GM21360 (cell line): ENCODE measurements around the gene HMGCLL1.

Source experiments
- ATAC-seq: cut with Tn5 transposase; IDR thresholded peaks from one replicate; pipeline ENCODE4 v1.9.1; 2021; ENCODE audit warnings: mild to moderate bottlenecking, moderate library complexity; ENCODE audit not compliant: unreplicated experiment

HMGCLL1 gene

GRCh38 chr6:55536391-55536956 lies 42.5 kb downstream of the HMGCLL1 start:
- no peak for ATAC-seq

DNA sequence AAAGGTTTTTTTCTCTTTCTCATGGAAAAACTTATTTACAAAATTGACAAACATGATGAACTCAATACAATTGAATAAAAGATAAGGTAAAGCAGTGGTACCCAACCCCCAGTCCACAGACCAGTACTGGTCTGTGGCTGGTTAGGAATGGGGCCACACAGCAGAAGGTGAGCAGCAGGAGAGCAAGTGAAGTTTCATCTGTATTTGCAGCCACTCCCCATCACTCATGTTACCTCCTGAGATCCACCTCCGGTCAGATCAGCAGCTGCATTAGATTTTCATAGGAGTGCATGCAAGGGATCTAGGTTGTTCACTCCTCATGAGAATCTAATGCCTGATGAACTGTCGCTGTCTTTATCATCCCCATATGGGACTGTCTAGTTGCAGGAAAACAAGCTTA lies 47.5 kb downstream of the HMGCLL1 start:
- ATAC-seq: no peak

- no peak for ATAC-seq
Observed at GRCh38 chr6:55530931-55531330, 48.1 kb downstream of the HMGCLL1 start.

- no peak for ATAC-seq
Observed at GRCh38 chr6:55528624-55529023, 50.4 kb downstream of the HMGCLL1 start.

DNA sequence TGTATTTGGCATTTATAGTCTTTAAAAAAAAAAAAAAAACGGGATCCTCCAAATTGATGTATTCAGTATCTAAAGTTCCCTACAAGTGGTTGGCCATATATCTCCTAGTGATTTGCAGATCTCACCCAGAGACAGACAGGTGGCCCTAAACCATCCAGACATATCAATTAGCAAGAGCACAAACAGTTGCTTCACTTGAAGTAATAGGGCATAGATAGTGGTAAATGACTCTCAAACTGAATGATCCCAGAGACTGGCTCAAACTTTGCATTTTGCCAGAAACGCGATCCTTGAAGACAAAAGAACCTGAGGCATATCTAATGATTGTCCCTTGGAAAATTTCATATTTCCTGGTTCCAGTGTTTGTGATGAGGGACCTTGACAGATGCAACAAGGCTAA lies 54.6 kb downstream of the HMGCLL1 start:
- ATAC-seq: no peak

DNA sequence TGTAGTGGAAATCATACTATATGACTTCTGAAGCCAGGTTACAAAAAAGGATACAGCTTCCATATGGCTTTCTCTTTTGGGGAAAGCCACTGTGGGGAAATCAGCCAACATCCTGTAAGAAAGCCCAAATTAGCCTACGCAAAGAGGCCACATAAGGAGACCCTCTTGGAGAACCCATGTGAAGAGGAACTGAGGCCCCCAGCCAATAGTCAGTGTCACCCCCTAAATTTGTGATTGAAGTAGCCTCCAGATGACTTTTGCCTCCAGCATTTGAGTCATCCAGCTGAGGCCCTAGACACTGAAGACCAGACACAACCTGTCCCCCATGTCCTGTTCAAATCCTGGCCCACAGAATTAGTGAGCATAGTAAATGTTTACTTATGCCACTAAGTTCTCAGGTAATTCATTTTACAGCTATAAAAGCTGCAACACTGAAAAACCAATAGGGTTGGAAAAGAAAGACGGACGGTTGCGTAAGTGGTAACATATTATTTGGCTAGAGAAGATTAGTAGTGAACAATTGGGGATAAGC lies 60.4 kb downstream of the HMGCLL1 start:
- no peak for ATAC-seq

GRCh38 chr6:55516736-55517135 lies 62.3 kb downstream of the HMGCLL1 start:
- no peak for ATAC-seq

DNA sequence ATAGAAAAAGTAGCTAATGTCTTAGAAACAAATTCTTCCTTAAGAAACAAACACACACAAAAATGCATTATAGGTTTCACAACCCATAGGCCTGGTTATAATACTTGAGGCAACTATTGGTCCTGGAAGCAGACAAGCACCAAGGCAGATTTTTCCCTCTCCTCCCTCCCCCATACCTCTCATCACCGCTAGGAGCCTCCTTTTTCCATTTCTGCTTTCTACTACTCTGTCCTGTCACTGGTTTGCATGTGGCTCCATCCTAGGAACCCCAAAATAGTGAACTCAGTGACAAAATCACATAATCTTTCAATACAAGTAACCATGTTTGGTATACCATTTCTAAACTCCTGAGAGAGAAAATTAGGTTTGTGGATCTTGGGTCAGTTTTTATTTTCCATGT lies 66.1 kb downstream of the HMGCLL1 start:
- no peak for ATAC-seq

- no peak for ATAC-seq
Observed at GRCh38 chr6:55511122-55511800, 67.7 kb downstream of the HMGCLL1 start.

GRCh38 chr6:55499591-55499990 lies 79.4 kb downstream of the HMGCLL1 start:
- no peak for ATAC-seq

DNA sequence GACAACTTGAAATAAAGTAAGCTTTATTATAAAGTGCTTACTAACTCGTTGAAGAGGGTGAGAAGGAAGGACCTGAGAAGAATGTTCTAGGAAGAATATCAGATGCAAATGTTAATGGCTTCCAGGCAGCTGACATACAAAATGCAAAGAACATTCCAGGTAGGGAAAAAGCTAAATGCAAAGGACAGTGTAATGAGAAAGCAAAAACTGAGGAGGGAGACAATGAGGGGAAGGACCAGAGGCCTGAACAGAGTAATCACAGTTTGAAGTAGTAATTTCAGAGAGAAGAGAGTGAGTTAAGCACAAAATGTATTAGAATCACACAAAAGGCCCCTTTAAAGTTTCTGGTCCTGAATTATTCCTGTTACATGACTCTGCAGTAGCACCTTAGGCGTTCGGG lies 81.3 kb downstream of the HMGCLL1 start:
- no peak for ATAC-seq

GRCh38 chr6:55496201-55496600 lies 82.8 kb downstream of the HMGCLL1 start:
- ATAC-seq: no peak

- ATAC-seq: no peak
Observed at GRCh38 chr6:55495277-55495676, 83.7 kb downstream of the HMGCLL1 start.

DNA sequence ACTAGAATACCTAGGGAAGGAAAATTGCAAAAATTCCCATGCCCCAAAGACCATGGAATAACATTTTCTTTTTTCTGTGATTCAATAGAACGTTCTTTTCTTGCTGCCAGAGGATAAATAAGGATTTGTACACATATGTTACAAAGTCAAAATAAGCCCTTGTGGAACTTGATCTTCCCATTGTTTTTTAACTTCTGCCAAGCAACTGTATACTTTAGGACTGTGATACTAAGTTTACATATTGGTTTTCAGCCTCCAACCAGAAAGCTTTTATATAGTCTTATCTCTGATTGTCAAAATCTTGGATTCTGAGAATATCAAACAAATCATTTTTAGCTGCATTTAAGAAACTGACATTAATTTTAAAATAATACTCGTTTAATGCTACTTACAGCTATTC lies 84.6 kb downstream of the HMGCLL1 start:
- no peak for ATAC-seq

- ATAC-seq: no peak
Observed at GRCh38 chr6:55492259-55492658, 86.7 kb downstream of the HMGCLL1 start.

DNA sequence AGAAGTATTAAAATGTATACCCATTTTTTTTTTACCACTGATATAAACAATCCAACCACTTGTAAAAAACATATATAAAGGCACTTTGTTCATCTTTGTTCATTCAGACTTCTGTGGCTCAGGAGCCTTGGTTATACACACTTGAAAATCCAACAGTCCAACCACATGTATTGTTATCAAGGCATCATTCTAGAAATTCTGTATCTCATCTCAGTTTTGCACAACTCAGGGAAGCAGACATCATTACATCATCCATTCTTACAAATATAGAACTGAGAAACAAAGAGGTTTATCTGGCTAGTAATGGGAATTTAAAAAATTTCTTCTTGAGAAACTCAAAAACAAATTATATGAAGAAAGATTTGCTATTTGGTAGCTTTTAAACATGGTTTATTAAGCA lies 88.1 kb downstream of the HMGCLL1 start:
- no peak for ATAC-seq

DNA sequence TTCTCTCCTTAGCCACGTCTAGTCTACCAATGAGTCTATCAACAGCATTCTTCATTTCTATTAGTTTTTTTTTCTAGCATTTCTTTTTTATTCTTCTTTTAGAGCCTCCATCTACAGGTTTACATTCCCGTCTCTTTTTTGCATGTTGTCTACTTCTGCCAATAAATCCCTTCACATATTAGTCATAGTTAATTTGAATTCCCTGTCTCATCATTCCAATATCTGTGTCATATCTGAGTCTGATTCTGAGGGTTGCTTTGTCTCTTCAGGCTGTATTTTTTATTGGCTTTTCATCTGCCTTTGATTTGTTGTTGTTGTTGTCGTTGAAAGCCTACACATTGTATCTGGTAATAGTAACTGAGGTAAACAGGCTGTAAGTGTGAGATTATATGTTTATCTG lies 104.6 kb downstream of the HMGCLL1 start:
- ATAC-seq: no peak

- no peak for ATAC-seq
Observed at GRCh38 chr6:55473722-55474121, 105.3 kb downstream of the HMGCLL1 start.

GRCh38 chr6:55469951-55470366 lies 109.0 kb downstream of the HMGCLL1 start:
- ATAC-seq: no peak

GRCh38 chr6:55456016-55456415 lies 123.0 kb downstream of the HMGCLL1 start:
- no peak for ATAC-seq

DNA sequence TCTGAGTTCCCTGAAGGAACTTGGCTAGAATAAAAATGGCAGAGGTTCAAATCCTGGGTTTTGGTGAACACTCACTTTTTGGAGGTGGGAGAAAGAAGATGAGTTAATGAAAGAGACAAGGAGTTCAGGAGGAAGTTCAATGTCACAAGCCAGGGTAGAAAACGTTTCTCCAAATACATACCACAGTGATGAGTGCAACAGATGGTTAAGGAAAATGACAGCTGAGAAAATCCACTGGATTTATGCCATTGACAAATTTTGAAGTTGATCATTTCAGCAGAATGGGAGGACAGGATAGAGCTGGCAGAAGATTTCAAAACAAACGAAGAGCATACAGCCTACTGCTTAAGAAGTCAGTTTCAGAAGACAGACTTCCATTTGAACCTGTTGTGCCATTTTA lies 129.0 kb downstream of the HMGCLL1 start:
- no peak for ATAC-seq

- no peak for ATAC-seq
Observed at GRCh38 chr6:55449225-55449624, 129.8 kb downstream of the HMGCLL1 start.

GRCh38 chr6:55448451-55448850 lies 130.5 kb downstream of the HMGCLL1 start:
- ATAC-seq: no peak
